Measurements from ENCODE around the gene PIGZ.

PIGZ gene

GRCh38 chr3:196914866-196915265 lies 53.8 kb downstream of the PIGZ start:
- DNase-seq (ENCODE audit: low spot score) = no peak

GRCh38 chr3:196903740-196904139 lies 64.9 kb downstream of the PIGZ start:
- no peak for DNase-seq (ENCODE audit: low spot score)

GRCh38 chr3:196902296-196902695 lies 66.3 kb downstream of the PIGZ start:
- no peak for DNase-seq (ENCODE audit: low spot score)

GRCh38 chr3:196901768-196902167 lies 66.9 kb downstream of the PIGZ start:
- DNase-seq (ENCODE audit: low spot score) = no peak

Measured in AG08396 (cell line).